GM18870 (cell line): Measurements from ENCODE around the gene WWC2.

Source experiments
- ATAC-seq: cut with Tn5 transposase; IDR thresholded peaks from one replicate; pipeline ENCODE4 v1.9.1; 2021; ENCODE audit warnings: moderate library complexity; ENCODE audit not compliant: unreplicated experiment

WWC2 gene

GRCh38 chr4:183253451-183253850 is 154.4 kb downstream of the WWC2 start:
- ATAC-seq, result no peak

DNA sequence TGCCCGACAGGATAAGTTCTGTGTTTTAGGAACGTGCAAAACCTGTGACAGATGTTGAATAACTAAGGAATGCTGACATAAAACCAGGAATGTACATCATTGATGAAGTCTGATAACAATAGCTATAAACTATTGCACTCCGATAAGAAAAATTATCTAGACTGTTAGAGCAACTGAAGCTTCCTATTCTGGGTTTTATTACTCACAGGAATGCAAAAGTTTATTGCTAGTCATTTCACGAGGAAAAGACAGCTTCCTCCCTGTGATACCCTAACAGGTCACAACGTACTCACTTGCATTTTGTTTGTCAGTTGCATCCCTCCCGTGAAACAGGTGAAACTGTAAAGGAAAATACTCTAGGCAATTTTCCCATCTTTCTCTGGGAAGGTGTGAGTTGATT is 155.1 kb downstream of the WWC2 start:
- ATAC-seq, result no peak

DNA sequence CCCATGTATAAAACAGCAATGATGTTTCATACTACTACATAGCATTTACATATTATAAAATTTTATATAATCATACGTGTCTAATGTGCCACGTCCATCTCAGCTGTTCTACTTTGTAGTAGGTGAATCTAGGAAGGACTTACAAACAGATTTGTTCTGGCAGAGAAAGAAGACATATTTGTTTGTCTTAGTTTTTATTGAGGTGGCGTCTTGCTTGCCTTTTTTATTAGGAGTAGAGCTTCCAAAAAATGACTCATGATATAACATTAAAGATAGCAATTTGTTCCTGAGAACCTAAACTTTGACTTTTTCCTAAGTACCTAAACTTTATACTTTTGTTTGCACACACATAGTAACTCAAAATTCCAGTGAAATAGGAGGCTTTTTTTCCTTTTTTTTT is 156.4 kb downstream of the WWC2 start:
- ATAC-seq, result no peak

GRCh38 chr4:183256343-183256742 is 157.3 kb downstream of the WWC2 start:
- no peak for ATAC-seq

GRCh38 chr4:183256756-183257385 is 157.8 kb downstream of the WWC2 start:
- no peak for ATAC-seq

GRCh38 chr4:183257808-183258207 is 158.8 kb downstream of the WWC2 start:
- ATAC-seq, result no peak

GRCh38 chr4:183260491-183261151 is 161.6 kb downstream of the WWC2 start:
- ATAC-seq, result no peak

- ATAC-seq, result peak; percentile 87
Measured at GRCh38 chr4:183261953-183262775, 163.1 kb downstream of the WWC2 start.

DNA sequence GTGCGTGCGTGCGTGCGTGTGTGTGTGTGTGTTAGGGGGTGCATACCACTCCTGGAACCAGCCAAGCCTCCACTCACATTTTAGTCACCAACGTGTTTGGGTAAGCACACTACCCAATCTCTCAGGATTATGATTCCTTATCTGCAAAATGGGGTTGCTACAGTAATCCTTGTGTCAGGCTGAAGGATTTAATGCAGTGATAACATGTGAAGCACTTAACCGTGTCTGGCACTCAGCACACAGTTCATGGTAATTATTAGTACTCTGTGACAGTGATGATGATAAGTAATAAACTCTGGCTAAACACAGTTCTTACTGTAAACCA is 163.7 kb downstream of the WWC2 start:
- ATAC-seq, result no peak

GRCh38 chr4:183263787-183264386 is 164.8 kb downstream of the WWC2 start:
- no peak for ATAC-seq

DNA sequence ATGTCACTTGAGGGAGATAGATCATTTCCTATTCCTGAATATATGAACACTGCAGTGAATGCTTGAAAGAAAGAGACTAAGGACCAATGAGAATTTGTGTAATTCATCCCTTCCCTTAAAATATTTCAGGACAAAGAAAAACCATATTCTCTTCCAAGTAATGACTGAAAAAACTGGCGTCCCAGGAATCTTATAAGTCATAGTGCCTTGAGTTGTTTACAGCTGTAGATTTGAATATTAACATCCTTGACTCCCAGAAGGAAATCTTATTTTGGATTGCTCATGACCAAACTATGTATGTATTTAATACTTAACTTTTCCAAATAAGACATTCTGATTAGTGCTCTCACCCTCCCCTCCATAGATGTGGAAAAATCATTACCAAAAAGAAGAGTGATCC is 165.6 kb downstream of the WWC2 start:
- ATAC-seq, result no peak

- no peak for ATAC-seq
Measured at GRCh38 chr4:183266371-183266770, 167.3 kb downstream of the WWC2 start.

DNA sequence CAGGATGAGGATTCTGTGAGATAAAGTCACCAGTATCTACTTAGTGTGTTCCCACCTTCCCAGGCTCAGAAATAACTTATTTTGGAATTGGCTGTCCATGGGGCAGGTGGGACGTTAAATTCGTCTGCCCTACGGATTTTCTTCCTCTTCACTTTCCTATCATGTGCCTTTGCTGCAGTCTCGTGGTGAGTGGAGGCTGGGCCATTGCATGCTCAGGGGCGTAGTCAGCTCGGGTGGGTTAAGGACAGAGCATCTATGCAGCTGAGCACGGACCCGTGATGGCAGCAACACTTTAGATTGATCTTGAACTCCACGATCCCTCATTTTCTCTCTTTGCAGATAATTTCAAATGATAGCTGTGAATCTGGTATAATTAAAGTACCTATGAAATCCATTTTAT is 169.5 kb downstream of the WWC2 start:
- no peak for ATAC-seq

DNA sequence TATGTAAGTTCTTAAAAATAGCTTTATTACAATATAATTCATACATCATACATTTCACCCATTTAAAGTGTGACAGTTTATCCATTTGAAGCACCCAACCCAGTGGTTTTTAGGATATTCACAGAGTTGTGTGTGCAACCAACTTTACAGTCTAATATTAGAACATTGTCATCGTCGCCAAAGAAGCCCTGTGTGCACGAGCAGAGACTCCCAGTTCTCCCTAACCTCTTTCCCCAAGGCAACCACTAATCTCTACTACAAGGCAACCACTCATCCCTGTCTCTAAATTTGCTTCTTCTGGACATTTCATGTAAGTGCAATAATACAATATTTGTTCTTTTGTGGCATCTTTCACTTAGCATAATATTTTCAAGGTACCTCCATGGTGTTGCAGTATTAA is 173.3 kb downstream of the WWC2 start:
- ATAC-seq, result no peak

- ATAC-seq, result no peak
Measured at GRCh38 chr4:183276106-183276505, 177.0 kb downstream of the WWC2 start.

- ATAC-seq, result no peak
Measured at GRCh38 chr4:183284258-183284785, 185.3 kb downstream of the WWC2 start.

DNA sequence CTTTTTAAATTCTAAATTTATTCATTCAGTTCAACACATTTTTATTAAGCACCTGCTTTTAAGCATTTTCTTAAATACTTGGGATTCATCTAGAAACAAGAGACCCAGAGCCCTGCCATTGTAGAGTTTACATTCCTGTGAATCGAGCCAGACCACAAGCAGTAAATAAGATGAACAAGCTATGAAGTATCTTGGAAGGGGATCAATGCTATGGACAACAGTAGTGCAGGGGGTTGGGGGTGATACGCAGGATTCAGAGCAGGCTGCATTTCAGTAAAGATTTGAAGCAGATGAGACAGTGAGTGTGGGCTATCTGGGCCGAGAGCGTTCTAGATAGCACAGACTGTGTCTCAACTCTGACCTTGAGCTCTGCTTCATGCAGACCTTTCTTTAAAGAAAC is 185.9 kb downstream of the WWC2 start:
- ATAC-seq, result no peak

GRCh38 chr4:183285886-183286285 is 186.8 kb downstream of the WWC2 start:
- no peak for ATAC-seq

DNA sequence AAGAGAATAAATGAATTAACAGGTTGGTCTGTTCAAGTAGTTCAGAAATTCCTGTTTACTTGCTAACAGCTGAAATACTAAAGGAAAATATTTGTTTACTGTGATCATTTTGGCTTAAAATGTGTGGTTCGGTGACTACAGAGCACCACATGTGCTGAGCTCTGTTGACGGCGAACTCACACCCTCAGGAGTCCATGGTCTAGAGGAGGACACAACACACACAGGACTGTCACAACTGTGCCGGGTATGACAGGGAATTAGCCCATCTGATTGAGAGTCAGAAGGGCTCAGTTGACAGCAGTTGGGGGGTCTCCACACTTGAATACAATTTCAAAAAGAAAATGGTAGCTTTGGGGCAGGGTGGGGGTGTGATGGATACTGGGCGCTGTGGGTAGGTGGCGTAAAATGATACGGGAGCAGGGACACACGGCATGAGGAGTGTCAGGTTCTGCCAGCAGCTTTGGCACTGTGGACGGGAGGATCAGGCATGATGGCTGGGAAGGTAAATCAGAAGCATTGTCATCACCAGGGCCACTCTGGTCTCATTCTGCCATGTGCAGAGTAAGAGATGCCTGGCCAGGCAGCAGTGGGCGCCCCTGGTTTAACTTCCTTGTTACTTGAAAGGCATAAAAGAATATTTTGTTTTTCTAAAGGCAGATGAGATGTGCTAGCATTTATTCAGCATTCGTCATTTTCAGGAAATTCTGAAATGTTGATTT is 187.7 kb downstream of the WWC2 start:
- peak; percentile 20 for ATAC-seq

DNA sequence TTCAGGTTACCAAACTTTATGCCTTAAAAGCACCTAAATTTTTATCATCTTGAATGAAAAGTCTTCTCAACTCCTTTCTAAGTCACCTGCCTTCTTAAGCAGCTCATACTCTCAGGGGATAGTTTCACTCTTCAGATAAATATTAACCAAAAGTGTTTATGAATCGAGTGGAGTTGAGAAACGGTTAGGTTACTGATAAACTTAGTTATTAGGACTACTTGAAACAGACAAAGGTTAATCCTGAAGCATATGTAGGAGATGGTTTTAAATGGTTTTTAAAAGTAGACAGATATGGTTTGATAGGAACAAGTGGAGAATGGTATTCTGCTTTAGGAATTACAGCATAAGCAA is 188.2 kb downstream of the WWC2 start:
- peak; percentile 79 for ATAC-seq

DNA sequence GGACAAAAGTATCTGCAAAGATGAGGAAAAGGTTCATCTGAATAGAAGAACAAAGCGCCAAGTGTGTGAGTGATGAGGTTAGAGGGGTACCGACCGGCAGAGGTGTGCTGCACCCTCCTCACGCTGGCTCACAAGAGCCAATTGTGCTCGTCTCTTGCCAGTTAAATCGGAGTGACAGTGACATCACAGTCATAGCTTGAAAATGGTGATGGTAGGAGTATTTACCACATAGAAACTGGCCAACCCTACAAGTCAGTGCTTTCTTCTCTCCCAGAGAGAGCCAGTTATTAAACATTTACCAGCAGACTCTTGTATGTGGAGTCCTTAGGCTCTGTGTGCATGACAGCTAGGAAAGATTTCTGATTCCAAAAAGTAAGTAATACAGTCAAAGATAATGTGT is 188.6 kb downstream of the WWC2 start:
- ATAC-seq, result peak; percentile 83
